Measurements from ENCODE around the gene NECAB2.

The NECAB2 gene

DNA sequence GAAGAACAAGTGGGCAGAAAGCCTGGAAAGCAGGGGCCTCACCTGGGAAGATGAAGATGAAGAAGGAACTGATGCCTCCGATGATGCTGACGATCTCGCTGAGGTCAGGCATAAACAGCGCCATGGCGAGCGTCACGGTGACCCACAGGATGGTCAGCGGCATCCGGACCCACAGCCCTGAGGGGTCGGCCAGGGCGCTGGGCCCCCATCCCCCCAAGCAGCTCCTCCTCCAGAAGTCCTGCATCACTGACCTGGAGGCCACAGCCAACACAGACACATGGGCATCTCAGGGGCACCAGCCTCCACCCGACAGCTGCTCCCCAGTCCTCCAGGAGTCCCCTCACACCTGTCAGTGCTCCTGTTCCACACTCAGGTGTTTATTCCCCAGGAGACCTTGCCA lies 48.4 kb downstream of the NECAB2 start:
- DNase-seq (ENCODE audit: extremely low read depth in 1 of 2, low read depth in 1 of 2): no peak

DNA sequence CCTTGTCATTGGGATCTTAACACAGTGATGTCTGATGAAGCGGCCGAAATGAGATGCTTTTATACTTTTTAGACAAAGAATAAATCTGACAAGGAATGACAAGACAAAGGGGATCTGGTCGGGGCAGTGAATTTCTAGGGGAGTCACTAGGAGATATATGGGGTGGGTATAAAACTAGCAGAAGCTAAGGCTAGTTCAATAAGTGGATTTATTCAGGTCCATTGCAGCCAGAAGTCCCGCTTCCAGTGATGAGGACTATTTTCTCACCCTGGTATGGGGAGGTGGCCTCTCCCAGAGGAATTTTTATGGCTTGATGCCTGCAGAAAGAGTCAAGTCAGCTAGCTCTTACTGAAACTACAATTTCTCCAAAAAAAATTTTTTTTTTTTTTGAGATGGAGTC lies 50.7 kb downstream of the NECAB2 start:
- DNase-seq (ENCODE audit: extremely low read depth in 1 of 2, low read depth in 1 of 2): no peak

DNA sequence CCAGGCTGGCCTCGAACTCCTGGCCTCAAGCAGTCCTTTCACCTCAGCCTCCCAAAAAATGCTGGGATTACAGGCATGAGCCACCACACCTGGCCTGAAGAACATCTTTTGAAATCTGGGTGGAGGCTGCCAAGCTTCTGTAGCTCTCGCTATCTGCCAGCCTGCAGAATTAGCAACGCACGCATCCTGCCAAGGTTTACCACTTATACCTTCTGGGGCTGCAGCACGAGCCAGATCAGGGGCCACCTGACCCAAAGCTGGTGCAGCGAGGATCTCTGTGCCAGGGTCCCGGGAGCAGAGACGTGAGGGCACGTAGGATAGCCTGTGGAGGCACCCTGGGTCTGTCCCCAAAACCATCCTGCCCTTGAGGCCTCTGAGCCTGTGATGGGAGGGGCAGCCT lies 52.3 kb downstream of the NECAB2 start:
- no peak for DNase-seq (ENCODE audit: extremely low read depth in 1 of 2, low read depth in 1 of 2)

DNA sequence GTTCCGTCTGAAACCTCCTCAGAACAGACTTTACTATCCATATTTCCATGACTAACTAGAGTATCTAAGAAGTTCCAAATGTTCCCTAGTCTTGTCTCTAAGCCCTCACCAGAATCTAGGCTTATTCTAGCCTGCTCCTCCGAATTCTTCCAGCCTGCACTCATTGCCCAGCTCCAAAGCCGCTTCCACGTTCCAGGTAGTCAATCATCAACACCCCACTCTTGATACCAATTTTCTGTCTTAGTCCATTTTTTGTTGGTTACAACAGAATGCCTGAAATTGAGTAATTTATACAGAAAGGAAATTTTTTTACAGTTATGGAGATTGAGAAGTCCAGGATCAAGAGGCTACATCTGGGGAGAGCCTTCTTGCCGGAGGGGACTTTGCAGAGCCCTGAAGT lies 53.4 kb downstream of the NECAB2 start:
- no peak for DNase-seq (ENCODE audit: extremely low read depth in 1 of 2, low read depth in 1 of 2)

DNA sequence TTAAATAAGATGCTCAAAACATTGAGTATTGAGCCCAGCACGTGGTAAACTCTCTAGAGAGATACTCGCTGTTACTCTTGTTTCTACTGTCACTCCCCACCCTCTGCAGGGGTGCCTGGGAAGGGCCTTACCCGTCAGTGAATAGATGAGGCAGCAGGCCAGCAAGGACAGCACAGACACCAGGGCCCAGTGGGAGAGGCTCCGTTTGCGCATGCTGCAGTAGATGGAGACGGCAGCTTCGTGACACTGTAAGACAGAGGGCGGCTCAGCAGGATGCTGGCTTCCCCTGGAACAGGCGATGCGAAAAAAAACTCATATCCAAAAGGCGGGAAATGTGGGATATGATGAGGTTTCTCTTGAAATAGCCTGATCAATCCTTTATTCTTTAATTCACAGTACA lies 54.6 kb downstream of the NECAB2 start:
- DNase-seq (ENCODE audit: extremely low read depth in 1 of 2, low read depth in 1 of 2): no peak

DNA sequence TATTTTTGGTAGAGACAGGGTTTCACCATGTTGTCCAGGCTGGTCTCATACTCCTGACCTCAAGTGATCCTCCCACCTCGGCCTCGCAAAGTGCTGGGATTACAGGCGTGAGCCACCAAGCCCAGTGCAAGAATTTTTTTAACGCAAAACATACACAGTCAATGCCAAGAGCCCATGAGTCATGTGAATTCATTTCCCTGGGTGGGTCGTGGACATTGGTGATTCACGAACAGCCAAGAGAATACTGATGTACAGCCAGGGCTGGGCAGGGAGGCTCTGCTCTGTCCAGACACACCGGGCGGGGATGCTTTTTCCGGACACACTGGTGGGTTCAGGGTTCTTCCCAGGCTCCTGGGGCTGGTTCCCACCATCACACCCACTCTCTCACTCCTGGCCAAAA lies 56.8 kb downstream of the NECAB2 start:
- no peak for DNase-seq (ENCODE audit: extremely low read depth in 1 of 2, low read depth in 1 of 2)

DNA sequence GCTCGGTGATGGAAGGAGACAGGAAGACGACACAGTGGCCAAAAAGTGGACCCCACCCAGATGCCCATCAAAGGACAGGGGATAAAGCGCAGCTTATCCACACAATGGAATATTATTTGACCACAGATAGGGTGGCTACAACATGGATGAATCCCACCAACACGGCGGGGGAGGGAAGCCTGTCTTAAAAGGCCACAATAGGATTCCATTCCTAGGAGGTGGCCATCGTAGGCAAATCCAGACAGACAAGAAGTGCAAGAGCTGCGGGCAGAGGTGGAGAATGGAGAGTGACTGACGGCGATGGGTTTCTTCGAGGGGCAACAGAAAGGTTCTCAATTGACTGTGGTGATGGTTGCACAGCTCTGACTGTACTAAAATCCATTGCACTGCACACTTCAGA lies 58.6 kb downstream of the NECAB2 start:
- DNase-seq (ENCODE audit: extremely low read depth in 1 of 2, low read depth in 1 of 2): no peak

DNA sequence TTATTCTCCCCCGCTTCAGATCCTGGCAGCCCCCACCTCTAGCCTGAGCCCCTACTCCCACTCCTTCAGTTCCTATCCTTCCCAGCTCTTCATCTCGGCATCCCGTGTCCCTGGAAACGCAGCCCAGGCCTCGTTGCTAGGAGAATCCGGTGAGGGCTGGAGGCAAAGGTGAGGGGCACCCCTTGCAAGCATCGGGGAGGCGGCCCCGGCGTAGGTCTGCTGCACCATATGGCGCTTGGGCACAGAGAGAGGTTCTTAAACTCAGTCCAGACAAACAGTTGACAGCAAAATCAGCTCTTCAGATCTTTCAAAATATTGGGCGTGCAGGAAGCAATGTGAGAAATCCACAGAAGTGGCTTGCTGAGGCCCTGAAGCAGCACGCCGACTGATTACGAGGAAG lies 59.6 kb downstream of the NECAB2 start:
- DNase-seq (ENCODE audit: extremely low read depth in 1 of 2, low read depth in 1 of 2): no peak

DNA sequence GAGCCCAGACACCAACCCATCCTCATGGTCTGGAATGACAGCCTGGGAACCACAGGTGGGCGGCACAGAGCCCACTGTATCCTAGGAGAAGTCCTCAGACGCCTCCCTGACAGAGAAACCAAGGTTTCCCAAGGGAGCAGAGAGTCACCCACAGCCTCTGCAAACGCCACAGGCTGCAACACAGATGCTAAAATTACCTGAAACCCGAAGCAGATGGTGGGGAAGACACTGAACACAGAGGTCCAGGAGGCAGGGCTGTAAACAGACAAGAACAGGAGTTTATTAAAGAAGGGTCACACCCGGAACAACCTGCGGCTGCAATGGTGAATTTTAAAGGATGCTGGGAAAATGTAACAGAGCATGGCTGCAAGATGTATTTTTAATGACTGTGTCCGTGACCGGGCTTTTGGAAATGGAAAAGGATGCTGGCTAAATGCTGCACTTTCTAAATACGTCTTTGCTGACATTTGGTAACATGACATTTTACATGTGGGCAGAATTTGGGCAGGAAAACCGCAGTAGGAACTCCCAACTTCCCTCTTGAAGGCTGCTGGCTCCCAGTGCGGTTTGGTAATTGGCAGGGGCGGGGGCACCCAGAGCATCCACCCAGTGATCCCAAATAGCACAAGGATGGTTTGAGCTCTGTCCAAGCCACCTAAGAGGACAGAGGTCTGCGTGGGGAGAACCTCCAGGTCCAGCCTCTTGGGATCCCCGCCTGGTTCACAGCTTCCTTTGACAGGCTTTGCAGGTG lies 61.4 kb downstream of the NECAB2 start:
- DNase-seq (ENCODE audit: extremely low read depth in 1 of 2, low read depth in 1 of 2): no peak

DNA sequence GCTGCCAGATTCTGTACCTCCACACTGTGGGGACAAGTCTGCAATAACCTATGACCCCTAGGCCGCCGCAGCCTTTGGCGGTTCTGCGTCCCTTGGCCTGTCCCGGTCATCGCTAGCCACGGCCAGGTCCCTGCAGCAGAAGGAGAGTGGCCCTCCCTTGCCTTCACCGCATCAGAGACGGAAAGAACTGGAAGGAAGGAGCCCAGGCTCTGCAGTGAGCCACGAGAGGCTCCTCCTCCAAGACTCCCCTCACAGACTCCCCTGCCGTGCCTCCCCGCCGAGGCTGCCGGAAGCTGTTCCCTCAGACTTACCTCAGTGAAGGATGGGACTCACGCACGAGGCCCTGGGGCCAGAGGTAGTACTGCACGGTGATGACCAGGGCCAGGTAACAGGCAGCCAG lies 63.5 kb downstream of the NECAB2 start:
- DNase-seq (ENCODE audit: extremely low read depth in 1 of 2, low read depth in 1 of 2): no peak

DNA sequence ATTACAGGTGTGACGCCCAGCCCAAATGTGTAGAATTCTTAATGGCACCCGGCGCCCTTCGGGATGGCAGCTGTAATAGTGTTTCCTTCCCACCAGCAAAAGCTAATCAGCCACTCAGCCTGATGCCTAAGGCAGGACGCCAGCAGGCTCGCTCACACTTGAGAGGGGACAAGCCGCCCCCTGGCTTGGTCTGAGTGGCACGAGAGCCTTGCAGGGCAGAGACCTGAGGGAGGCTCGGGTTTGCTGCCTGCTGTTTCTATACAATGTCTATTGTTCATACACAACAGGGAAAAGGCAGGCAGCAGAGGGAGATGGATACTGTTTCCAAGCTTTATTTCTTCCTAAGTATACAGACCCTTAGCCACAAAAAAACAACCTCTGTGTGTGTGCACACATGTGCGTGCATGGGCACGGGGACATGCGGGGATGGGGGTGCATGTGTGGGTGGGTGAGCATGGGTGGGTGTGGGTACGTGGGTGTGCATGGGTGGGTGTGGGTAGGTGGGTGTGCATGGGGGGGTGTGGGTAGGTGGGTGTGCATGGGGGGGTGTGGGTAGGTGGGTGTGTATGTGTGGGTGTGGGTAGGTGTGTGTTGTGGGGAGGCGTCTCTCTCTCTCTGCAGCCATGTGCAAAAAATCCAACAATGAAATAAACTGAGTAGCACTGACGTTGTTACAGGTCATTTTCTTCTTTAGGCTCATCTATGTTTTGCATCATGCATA lies 64.6 kb downstream of the NECAB2 start:
- DNase-seq (ENCODE audit: extremely low read depth in 1 of 2, low read depth in 1 of 2): no peak

DNA sequence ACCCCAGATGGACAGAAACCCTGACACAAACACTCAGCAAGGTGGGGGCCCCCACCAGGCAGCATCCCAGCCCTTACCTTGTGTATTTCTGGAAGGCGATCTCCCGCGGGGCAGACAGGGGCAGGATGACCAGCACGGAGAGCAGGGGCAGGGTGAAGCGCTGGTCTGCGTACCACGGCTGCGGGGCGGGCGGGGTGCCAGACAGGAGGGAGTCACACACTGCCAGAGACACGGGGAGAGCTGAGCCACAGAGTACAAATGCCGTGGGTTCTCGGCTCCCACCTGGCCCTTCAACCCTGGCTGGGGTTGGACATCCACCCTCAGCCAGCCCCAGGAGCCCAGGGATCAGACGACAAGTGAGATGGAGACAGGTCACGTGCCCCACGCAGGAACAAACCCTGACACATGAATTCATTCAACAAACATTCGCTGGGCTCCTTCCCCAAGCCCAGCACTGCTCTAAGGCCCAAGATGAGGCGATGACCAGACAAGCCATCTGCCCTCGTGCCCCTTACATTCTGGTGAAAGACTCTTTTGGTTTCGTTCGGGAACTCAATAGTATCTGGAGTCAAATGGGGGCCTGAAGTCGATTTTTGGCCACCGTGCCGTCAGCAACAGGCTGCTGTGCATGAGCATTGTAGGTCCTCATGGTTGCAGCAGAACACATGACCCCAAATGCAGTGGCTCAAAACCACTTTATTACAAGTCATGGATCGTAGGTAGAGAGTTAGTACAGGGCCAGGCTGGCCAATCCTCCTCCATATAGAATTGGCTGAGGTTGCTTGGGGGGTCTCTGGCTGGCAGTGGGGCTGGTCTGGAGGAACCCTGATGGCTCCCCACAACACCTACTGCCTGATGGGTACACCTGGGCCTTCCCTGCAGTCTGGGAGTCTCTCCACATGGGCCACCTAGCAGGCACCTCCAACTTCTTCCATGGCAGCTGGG lies 65.5 kb downstream of the NECAB2 start:
- DNase-seq (ENCODE audit: extremely low read depth in 1 of 2, low read depth in 1 of 2): no peak

DNA sequence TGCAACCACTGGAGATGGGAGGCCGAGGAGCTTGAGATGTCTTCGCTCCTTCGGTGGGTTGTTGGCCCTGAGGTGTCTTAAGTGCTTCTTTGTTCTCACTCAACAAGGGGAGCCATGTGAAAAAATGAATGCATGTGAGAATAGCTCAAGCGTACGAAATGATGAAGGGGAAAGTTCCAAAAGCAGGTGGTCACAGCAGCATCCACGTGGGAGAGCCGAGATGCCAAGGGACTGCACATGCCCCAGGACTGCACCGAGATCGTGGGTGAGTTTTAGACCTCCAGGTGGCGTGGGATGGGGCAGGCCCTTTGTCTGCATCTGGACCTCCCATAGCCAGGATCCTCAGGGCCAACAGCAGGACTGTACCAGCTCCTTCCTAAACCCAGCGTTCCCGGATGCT lies 66.5 kb downstream of the NECAB2 start:
- DNase-seq (ENCODE audit: extremely low read depth in 1 of 2, low read depth in 1 of 2): no peak

DNA sequence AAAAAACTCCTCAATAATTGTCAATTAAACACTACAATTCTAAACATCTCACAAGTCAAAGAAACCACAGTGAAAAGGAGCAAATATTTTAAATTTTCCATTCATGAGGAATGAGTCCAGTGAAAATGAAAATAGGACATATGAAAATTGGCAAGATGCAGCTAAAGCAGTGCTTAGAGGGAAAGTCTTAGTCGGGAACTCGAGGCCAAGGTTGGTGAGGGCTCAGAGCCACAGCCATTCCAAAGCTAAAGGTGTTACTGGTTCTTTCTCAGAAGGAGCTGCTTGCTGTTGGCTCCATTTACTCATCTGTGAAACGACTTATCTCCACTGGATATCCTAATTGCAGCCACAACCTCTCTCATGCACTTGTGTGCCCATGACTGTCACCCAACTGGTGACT lies 68.1 kb downstream of the NECAB2 start:
- no peak for DNase-seq (ENCODE audit: extremely low read depth in 1 of 2, low read depth in 1 of 2)

DNA sequence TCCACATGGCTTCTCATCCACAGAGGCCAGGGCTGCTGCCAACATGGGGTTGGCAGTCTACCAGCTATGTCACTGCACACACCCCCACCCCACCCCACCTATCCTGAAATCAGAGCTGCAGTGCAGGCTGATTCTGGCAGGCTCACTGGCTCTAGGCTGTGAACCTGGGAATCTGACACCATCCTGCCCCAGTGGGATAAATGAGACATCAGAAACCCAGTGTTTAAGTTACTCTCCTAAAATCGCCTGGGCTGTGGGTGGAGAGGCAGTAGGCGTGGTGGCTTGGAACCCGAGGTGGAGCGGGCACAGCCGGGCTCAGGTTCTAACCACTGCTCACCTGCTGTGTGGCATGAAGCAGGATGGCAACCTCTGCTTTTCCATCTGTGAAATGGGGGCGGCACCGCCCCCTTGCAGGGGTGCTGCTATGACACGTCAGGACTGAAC lies 69.0 kb downstream of the NECAB2 start:
- no peak for DNase-seq (ENCODE audit: extremely low read depth in 1 of 2, low read depth in 1 of 2)

DNA sequence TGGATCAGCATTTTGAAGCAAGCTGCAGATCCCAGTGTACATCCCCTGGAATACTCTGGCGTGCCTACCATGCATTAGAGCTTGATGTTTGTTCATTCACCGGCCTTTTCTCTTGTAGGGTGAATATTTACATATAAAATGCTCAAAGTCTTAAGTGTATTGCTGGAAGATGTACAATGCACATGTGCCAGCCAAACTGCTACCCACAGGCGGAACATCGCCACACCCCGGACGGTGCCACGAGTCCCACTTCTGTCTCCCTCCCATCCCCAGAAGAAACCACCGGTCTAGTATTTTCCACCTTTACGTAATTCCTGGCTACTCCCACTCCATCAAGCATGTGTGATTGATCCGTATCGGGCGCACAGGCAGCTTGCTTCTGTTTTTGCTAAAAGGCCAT lies 70.4 kb downstream of the NECAB2 start:
- no peak for DNase-seq (ENCODE audit: extremely low read depth in 1 of 2, low read depth in 1 of 2)

DNA sequence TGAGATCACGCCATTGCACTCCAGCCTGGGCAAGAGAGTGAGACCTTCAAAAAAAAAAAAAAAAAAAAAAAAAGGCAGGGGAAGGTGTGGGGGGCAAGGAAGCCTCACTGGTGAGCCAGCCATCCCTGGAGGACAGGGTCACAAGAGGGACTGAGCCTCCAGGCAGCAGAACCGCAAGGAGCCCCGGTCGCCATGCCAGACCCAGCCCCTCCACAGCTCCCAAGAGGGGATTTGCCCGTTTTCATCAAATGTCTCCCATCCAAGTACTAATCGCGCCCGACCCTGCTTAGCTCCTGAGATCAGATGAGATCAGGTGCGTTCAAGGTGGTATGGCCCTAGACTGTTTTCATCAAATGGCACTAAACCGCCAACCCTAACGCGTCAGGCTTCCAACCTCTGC lies 71.7 kb downstream of the NECAB2 start:
- DNase-seq (ENCODE audit: extremely low read depth in 1 of 2, low read depth in 1 of 2): no peak

DNA sequence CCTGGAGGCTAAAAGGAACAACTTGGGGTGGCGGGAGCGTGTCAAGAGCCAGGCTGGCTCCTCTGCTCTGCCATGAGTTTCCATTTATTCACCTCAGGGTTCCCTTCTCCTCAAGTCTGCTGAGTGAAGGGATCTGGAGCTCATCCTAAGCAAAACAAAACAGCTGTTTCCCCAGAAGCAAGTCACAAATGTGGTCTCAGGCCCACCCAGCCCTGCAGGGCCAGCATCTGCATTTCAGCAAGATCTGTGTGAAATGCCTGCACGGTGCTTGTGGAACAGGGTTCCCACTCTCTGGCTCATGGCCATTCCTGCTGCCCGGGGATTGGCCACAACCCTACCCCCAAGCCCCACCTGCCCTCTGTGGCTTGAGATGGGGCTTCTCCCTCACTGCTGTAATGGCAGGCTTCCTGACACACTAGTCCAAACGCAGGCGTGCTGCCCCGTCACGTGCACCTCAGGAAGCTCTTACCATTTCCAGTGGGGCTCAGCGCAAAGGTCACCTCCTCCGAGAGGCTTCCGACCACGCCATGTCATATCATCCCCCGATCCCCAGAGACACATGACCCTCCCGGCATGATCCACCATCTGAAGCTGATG lies 72.3 kb downstream of the NECAB2 start:
- DNase-seq (ENCODE audit: extremely low read depth in 1 of 2, low read depth in 1 of 2): no peak

DNA sequence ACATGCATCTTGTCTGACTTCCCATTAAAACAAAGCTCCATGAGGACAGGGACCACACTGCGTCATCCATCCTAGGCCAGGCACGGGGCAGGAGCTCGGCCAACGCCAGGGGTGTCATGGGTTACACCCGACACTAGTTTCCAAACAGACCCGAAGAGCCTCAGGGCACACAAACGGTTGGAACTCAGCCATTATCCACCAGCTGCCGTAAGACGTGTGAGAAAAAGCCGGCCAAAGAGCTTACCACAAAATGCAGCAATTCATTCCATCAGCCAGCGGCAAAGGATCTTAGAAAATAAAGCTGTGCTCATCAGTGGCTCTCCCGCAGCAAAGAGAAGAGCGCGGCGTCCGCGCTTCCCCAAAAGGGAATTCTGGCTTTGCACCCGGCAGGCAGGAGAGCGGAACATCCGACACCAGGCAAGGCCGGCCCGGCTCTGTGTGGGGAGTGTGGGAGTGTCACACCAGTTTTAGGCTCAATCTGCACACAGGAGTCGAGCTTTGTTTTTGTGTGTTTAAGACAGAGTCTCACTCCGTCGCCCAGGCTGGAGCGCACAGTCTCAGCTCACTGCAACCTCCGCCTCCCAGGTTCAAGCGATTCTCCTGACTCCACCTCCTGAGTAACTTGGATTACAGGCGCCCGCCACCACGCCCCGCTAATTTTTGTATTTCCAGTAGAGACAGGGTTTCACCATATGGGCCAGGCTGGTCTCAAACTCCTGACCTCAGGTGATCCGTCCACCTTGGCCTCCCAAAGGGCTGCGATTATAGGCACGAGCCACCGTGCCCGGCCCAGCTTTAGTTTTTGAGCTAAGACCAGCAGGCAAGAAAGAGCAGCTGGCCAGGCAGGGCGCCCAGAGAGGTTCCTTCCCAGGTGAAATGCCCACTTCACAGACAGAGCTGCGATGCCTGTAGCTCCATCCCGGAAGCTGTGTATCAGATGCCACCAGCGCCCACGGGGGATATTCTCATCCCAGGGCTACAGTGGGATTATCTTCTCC lies 73.1 kb downstream of the NECAB2 start:
- DNase-seq (ENCODE audit: extremely low read depth in 1 of 2, low read depth in 1 of 2): no peak

DNA sequence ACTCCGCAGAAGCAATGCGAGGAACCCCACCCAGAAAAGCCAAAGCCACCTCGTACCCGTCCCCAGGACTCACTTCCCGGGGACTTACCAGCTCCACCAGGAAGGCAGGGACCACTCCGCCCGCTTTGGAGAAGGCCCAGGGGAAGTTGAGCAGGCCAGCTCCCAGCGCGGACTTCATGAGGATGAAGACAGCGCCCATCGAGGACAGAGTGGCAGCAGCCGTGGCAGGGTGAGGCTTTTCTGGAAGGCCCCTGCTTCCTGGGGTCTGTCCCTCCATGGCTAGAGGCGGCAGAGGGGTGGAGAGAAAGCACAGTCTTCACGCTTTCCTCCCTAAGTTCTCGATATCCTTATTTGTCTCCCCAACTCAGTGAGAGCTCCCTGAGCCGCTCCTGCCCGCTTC lies 73.8 kb downstream of the NECAB2 start:
- no peak for DNase-seq (ENCODE audit: extremely low read depth in 1 of 2, low read depth in 1 of 2)
